Measurements from ENCODE around the gene CISD2. TPM values are rescaled to one million over a fixed set of nuclear protein-coding genes. Genes with fewer than 3 reads are reported as not detected.
"Not testable (repeated sequence)": the region's sequence is repeated elsewhere in the genome, so short reads cannot be mapped to it uniquely, and the experiment has no call there.

Gene CISD2
- total and polyA plus RNA-seq, 5 donors, result 18.3 to 22.1 (median 20.1) TPM

DNA sequence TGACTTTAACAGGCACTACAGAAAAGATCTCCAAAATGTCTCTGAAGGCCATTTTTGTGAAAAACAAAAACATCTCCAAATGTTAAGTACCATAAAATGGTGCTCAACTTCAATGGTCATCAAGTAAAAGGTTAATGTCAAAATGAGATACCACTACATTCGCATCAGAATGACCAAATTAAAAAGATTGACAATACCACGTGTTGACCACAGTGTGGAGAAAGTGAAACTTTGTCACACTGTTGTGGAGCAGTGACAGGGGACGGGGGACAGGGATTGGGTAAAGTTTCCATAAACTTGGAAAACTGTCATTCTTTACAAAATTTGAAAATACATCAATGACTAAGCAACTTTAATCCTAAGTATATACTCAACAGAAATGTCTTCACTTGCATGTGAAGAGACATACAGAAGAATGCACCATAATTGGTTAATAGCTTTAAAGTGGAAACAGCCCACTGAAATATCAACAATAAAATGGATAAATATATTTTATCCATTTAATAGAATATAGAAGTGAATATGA is 19.1 kb upstream of the CISD2 start:
- Histone ChIP-seq H3K9me3 (ENCODE audit: control insufficient read depth, low read length) (no peaks in the 10 kb centered on the region), H3K4me3 (ENCODE audit: low read length) (no peak overlapping the region), H3K27ac (ENCODE audit: low read length) (no peak overlapping the region), H3K27me3 (ENCODE audit: control insufficient read depth, insufficient read depth) (no peaks in the 10 kb centered on the region), H3K4me1 (ENCODE audit: control insufficient read depth, insufficient read depth, low read length) (no peaks in the 10 kb centered on the region)
- DNase-seq (no peak), ATAC-seq (no peak)
- intact Hi-C loops (cut with DNase I), result no loop called here
- 76% methylated on average over 3 of the region's 3 CpGs for WGBS

DNA sequence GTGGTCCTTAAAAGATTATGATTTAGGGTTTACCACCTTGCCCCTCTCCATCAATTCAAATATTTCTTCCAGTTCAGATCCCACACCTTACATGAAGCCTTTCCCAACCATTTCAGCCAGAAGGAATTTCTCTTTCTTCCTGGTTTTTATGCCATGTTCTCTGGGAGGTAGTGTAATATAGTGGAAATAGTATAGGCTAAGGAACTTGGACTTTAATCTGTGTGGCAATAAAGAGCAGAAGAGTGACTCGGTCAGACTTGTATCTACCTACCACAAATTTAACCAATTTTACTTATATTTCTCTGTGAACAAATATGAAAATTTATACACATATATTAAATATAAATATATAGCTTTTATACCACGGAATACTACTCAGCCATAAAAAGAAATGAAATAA is 18.4 kb upstream of the CISD2 start:
- Histone ChIP-seq H3K4me1 (ENCODE audit: control insufficient read depth, insufficient read depth, low read length) (no peaks in the 10 kb centered on the region), H3K27ac (ENCODE audit: low read length) (no peak overlapping the region), H3K4me3 (ENCODE audit: low read length) (no peak overlapping the region), H3K9me3 (ENCODE audit: control insufficient read depth, low read length) (no peaks in the 10 kb centered on the region), H3K27me3 (ENCODE audit: control insufficient read depth, insufficient read depth) (no peaks in the 10 kb centered on the region)
- 96% methylated on average over 2 of the region's 2 CpGs for WGBS
- ATAC-seq (no peak), DNase-seq (no peak)
- intact Hi-C loops (cut with DNase I), result no loop called here

DNA sequence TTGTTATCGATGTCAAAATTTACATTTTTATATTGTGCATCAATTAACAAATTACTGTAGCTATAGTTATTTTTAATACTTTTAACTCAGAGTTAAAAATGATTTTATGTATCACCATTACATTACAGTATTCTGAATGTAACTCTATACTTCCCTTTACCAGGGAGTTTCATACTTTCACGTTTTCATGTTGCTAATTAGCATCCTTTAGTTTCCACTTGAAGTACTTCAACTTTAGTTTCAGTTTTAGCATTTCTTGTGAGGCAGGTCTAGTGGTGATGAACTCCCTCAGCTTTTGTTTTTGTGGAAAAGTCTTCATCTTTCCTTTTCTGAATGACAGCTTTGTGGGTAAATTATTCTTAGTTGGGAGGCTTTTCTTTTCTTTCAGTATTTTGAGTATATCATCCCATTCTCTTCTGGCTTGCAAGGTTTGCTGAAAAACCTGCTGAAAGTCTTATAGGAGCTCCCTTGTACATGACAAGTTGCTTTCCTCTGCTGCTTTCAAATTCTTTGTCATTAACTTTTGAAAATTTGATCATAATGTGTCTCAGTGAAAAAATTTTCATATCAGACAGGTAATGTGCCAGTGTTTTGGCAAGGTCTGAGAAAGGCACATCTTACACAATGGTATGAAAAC is 9.8 kb upstream of the CISD2 start:
- WGBS, result 95% methylated on average over 2 of the region's 2 CpGs
- Histone ChIP-seq H3K9me3 (ENCODE audit: control insufficient read depth, low read length) (no peaks in the 10 kb centered on the region), H3K4me3 (ENCODE audit: low read length) (no peak overlapping the region), H3K27ac (ENCODE audit: low read length) (no peak overlapping the region), H3K4me1 (ENCODE audit: control insufficient read depth, insufficient read depth, low read length) (no peaks in the 10 kb centered on the region), H3K27me3 (ENCODE audit: control insufficient read depth, insufficient read depth) (no peaks in the 10 kb centered on the region)
- no peak for ATAC-seq
- intact Hi-C loops (cut with DNase I), result no loop called here
- no peak for DNase-seq

DNA sequence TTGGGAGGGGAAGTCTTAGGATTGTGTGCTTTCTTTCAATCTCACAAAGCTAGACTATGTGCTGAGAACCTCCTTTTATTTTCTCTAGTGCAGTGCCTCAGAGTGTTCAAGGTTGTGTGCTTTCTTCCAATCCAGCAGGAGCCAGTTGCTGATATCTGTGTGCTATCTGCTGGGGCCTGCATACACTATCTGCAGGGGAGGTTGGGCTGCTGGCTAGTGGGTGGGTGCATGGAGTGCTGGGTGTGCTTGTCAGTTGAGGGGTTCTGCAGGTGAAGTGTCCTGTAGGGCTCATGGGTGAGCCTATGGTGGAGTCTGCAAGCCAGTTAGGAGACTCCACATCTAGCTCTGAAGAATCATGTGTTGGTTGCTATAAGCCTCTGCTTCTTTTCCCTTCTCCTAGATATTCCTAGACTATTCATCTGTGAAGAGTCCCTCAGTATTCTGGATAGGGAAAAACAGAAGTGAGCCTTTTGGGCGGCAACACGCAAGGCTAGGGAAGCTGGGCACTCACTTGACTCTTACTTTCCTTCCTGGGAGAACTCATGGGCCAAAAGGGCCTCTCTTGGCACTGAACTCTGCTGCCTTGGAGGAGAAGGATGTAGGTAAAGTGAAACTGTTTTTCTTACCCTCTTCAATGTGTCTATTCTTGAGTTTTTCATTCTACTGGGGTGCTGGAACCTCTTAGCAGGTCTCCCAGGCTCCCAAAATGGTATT is 8.0 kb upstream of the CISD2 start:
- no peaks in the 10 kb centered on the region for H3K27me3 ChIP-seq (ENCODE audit: control insufficient read depth, insufficient read depth)
- H3K27ac ChIP-seq (ENCODE audit: low read length), result no peak overlapping the region
- DNase-seq, result no peak
- no peaks in the 10 kb centered on the region for H3K9me3 ChIP-seq (ENCODE audit: control insufficient read depth, low read length)
- WGBS, result 85% methylated on average over 2 of the region's 2 CpGs
- peak in 1 of 2 donors; percentile 41 for ATAC-seq
- H3K4me1 ChIP-seq (ENCODE audit: control insufficient read depth, insufficient read depth, low read length), result no peaks in the 10 kb centered on the region
- no peak overlapping the region for H3K4me3 ChIP-seq (ENCODE audit: low read length)
- intact Hi-C loops (cut with DNase I), result no loop called here

DNA sequence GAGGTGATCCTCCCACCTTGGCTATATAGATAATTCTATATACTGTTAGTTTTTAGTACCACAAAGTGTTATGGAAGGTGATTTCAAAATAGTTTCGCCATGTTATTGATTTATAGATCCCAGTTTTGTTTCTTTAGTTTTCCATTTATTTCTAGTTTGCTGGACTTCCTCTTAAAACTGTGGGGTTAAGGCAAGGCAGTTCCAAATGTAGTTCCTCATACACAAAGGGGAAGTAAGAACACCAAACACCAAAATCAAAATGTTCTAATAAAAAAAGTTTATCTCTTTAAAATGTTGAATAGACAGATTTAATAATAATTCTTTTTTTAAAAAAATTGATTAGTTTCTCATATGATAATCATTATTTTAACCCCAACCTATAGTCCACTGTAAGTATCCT is 6.8 kb upstream of the CISD2 start:
- H3K9me3 ChIP-seq (ENCODE audit: control insufficient read depth, low read length), result no peaks in the 10 kb centered on the region
- intact Hi-C loops (cut with DNase I), result no loop called here
- no peaks in the 10 kb centered on the region for H3K27me3 ChIP-seq (ENCODE audit: control insufficient read depth, insufficient read depth)
- no peaks in the 10 kb centered on the region for H3K4me1 ChIP-seq (ENCODE audit: control insufficient read depth, insufficient read depth, low read length)
- H3K27ac ChIP-seq (ENCODE audit: low read length), result no peak overlapping the region
- no peak overlapping the region for H3K4me3 ChIP-seq (ENCODE audit: low read length)
- 94% methylated on average over 1 of the region's 1 CpG for WGBS
- no peak for DNase-seq
- ATAC-seq, result no peak

DNA sequence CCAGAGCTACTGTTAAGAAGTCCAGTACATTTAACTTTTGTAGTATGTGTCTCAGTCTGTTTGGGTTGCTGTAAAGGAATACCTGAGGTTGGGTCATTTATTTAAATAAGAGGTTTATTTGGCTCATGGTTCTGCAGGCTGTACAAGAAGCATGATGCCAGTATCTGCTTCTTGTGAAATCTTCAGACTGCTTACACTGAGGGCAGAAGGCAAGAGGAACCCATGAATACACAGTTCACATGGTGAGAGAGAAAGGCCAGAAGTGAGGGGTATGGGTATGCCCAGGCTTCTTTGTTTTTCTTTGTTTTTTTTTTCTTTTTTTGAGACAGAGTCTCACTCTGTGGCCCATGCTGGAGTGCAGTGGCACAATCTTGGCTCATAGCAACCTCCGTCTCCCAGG is 6.0 kb upstream of the CISD2 start:
- peak in 1 of 2 donors; percentile 37 for ATAC-seq
- intact Hi-C loops (cut with DNase I), result no loop called here
- H3K4me1 ChIP-seq (ENCODE audit: control insufficient read depth, insufficient read depth, low read length), result no peaks in the 10 kb centered on the region
- 100% methylated on average over 1 of the region's 1 CpG for WGBS
- DNase-seq, result no peak
- H3K27me3 ChIP-seq (ENCODE audit: control insufficient read depth, insufficient read depth), result no peaks in the 10 kb centered on the region
- H3K4me3 ChIP-seq (ENCODE audit: low read length), result no peak overlapping the region
- no peaks in the 10 kb centered on the region for H3K9me3 ChIP-seq (ENCODE audit: control insufficient read depth, low read length)
- no peak overlapping the region for H3K27ac ChIP-seq (ENCODE audit: low read length)

DNA sequence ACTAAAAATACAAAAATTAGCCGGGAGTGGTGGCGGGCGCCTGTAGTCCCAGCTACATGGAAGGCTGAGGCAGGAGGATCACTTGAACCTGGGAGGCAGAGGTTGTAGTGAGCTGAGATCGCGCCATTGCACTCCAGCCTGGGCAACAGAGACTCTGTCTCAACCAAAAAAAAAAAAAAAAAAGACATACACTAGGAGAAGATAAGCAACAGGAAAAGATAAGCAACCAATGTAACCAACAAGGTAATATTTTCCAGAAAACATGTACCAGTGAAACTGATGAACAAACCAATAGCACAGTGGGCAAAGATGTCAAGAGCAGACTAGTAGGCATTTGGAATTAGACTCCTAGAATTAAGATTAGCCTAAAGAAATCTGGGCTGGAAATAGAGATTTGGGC is 3.5 kb upstream of the CISD2 start:
- H3K4me1 ChIP-seq (ENCODE audit: control insufficient read depth, insufficient read depth, low read length); DNase-seq; H3K4me3 ChIP-seq (ENCODE audit: low read length); H3K27me3 ChIP-seq (ENCODE audit: control insufficient read depth, insufficient read depth); H3K9me3 ChIP-seq (ENCODE audit: control insufficient read depth, low read length); intact Hi-C loops (cut with DNase I); ATAC-seq; H3K27ac ChIP-seq (ENCODE audit: low read length): not testable (repeated sequence)
- over 99% methylated on average over 5 of the region's 5 CpGs for WGBS

DNA sequence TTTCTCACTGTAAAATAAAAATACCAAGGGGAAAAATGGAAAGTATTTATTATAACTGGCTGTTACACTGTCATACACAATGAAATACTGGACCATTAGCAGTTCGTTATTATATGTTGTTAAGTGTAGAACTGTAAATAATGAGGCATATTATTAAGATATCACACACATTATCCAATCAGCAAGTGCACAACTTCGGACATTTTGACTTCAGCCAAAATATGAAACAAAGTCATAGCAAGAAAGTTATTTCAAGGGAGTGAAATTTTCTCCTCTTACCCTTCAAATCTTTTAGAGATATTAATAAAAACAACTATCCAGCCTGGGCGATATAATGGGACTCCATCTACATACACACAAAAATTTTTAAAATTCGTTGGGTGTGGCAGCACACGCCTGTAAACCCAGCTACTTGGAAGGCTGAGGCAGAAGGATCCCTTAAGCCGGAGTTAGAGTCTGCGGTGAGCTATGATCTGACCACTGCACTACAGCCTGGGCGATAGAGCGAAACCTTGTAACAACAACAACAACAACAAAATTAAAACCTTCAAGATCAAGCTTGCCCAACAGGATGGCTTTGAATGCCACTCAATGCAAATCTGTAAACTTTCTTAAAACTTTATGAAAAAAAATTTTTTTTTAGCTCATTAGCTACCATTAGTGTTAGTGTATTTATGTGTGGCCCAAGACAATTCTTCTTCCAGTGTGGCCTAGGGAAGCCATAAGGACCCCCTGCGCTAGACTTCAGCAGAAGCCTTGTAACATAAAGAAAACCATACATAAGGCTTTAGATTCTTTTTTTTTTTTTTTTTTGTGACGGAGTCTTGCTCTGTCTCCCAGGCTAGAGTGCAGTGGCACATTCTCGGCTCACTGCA is 1.3 kb upstream of the CISD2 start:
- H3K9me3 ChIP-seq (ENCODE audit: control insufficient read depth, low read length), result no peaks in the 10 kb centered on the region
- no peak for ATAC-seq
- H3K4me3 ChIP-seq (ENCODE audit: low read length), result peak overlapping the region; percentile 68
- WGBS, result 81% methylated on average over 12 of the region's 12 CpGs
- H3K27me3 ChIP-seq (ENCODE audit: control insufficient read depth, insufficient read depth), result no peaks in the 10 kb centered on the region
- intact Hi-C loops (cut with DNase I), result loop anchor here in 1 of 4 donors (2.0 kb wide), 1 partner anchor 41 kb away; the partner anchor contains the start of gene UBE2D3
- peak overlapping the region; percentile 95 for H3K27ac ChIP-seq (ENCODE audit: low read length)
- no peak for DNase-seq
- H3K4me1 ChIP-seq (ENCODE audit: control insufficient read depth, insufficient read depth, low read length), result no peaks in the 10 kb centered on the region

DNA sequence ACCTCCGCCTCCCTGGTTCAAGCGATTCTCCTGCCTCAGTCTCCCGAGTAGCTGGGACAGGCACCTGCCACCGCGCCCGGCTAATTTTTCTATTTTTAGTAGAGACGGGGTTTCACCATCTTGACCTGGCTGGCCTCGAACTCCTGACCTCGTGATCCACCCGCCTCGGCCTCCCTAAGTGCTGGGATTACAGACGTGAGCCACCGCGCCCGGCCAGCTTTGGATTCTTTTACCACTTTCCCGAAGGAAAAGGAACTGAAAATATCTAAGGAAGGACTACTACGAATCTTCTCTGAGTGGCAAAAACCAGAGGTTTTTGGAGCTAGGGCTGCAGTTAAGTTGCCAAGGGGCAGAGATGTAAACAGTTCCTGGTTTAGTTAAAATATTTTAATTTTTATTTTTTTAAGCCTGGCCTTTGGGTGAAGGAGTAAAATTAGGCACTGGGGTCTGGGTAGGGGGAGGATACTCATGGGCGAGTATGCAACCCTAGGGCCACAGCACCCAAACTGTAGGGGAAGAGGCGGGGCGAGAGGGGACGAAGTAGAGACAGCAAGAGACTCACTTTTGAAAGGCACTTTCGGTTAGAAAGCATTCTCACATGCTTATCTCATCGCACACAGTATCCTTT is 525 bp upstream of the CISD2 start:
- WGBS, result 10% methylated on average over 23 of the region's 23 CpGs
- intact Hi-C loops (cut with DNase I), result loop anchor here in 1 of 4 donors (2.0 kb wide), 1 partner anchor 41 kb away; the partner anchor contains the start of gene UBE2D3
- peak overlapping the region; percentile 95 for H3K27ac ChIP-seq (ENCODE audit: low read length)

DNA sequence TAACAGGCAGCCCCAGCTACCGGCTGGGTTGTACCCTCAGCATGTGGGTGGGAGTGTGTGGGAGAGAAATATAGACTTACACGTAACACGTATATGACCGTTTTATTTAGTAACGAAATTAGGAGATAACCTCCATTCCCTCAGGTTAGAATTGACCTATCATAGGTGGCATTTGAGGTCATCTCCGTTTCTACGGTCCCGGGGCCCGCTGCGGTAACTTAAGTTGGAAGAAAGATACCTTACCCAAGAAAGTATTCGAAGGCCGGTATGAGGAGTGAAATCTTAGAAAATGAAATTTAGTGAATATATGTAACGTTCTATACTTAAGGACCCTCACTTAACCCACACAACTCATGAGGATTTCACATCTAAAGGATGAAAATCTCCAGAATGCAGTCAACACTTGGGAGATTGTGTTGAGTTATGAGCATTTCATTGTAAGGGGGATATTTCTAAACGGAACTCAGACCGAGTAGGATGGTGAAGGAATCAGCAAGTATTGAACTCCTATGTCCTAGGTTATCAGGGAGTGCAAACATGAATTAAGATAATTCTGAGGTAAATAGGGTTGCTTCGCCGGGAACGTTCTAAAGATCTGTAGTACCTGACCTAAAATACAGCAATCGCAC is 891 bp downstream of the CISD2 start:
- DNase-seq (no peak), ATAC-seq (no peak)
- Histone ChIP-seq H3K9me3 (ENCODE audit: control insufficient read depth, low read length) (no peaks in the 10 kb centered on the region), H3K4me1 (ENCODE audit: control insufficient read depth, insufficient read depth, low read length) (no peaks in the 10 kb centered on the region), H3K27ac (ENCODE audit: low read length) (peak overlapping the region; percentile 95), H3K4me3 (ENCODE audit: low read length) (peak overlapping the region; percentile 68), H3K27me3 (ENCODE audit: control insufficient read depth, insufficient read depth) (no peaks in the 10 kb centered on the region)
- intact Hi-C loops (cut with DNase I), result loop anchor here in 1 of 4 donors (2.0 kb wide), 1 partner anchor 43 kb away; the partner anchor contains the start of gene UBE2D3
- 8% methylated on average over 19 of the region's 19 CpGs for WGBS

More for the DNA sequence above, 525 bp upstream of the CISD2 start:
- Histone ChIP-seq H3K4me3 (ENCODE audit: low read length) (peak overlapping the region; percentile 68), H3K4me1 (ENCODE audit: control insufficient read depth, insufficient read depth, low read length) (no peaks in the 10 kb centered on the region), H3K27me3 (ENCODE audit: control insufficient read depth, insufficient read depth) (no peaks in the 10 kb centered on the region), H3K9me3 (ENCODE audit: control insufficient read depth, low read length) (no peaks in the 10 kb centered on the region)
- DNase-seq, result peak; percentile 19 to 62 (median 57)
- ATAC-seq, result peak; percentile 64 to 74

All from right cardiac atrium (tissue), 5 donors.